Cerebellar cortex (tissue), 1 donor: Measurements from ENCODE around the gene TERB1.

Experiments used
- DNase-seq: peaks from one replicate; pipeline ENCODE4 v3.0.0-alpha.2; 2015; ENCODE audit warnings: low spot score

The TERB1 gene

DNA sequence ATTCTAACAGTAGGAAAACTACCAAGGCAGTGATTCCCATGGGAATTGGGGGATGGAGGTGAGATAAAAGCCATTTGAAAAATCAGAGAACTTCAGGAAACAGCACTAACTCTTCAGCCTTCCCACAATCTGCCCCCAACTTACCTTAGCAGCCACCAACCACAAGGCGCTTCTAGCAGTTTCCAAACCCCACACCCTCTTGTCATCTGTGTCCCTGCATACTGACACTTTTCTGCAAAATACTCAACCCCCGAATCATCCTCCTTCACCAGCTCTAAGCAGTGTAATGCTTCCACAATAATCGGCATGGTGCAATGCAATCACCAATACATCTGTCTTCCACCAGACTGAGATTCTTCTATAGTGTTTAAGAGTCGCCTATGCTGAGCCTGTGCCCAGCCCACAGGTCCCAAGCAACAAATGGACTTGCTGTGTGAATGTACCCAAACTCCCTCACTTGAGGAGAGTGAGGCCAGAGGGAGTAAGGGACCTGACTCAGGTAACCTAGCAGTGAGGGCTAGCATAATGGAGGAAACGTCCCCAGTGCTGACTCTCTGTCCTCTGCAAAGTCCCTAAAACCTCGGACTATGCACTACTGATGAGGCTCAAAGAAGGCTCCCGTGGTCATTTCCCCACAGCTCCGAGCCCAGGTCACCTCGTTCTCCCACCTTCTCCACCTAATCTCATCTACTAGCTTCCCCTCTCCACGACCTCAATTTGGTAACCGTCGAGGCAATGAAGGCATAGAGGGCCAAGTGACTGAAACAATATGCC is 50.9 kb downstream of the TERB1 start:
- DNase-seq = no peak

DNA sequence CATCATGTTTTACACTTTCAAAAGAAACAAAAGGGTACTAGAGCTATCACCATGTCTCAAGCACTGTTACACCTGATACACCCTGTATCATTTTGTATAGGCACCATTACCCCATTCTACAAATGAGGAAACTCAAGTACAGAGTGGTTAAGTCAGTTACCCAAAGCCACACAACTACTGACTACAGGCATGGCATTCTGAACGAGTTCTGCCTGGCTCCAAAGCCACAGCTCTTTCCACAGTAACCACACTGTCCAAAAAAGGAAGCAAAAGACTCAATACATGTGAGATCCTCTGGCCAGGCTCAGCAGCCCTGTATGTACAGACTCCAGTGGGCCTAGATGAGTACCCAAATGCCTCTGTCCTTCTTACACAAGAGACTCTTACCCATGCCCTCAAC is 54.7 kb downstream of the TERB1 start:
- DNase-seq = no peak

DNA sequence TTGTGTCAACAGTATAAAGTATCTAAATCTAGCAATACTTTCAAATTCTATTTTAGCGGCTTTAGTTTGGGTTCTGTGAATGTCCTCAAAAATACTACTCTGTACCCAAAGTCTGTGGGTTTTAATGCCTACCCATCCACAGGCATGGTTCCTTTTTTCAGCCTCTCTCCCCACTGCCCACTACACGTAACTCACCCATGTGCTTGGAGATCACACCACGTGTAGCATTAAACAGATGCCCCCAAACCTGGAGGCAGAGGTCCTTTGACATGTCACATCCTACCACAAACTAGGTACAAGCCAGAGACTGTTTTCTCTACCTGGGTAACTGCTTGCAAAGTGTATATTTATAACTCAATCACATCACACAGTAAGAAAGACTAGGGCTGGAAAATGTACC is 55.3 kb downstream of the TERB1 start:
- no peak for DNase-seq

DNA sequence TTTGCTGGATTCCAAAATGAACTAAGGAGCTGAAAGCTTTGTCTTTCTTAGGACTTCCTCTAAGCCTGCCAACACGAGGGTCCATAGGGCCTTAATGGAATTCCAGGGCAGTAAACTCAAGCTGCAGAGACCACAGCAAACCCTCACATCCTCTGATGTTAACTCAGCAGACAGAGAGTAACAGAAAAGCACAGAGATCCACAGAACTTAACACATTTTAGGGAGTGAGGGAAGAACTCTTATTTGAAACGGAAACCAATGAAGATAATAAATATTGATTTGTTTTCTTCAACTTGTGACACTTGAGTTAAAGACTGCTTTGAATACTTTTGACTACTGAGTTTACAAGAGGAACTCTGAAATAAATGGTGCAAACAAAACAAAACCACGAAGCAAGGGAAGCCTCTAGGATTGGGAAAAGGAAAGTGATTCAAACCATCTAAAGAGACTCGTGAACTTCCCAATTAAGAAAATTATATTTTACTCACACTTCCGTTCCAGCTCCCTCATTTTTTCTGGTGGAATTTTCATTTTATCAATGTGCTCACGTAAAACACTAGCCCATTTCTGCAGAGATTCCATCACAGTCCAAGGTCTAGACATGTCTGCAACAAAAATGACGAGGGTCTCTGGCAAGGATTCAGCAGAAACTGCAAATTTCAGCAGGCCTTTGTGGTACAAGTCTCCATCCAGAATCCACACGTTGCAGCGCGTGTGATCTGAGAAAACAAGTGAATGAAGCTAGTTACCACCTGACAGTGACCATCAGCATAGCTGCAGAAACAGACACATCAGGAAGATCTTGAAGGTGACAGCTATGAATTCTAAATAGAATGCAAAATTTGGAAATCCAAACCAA is 59.2 kb downstream of the TERB1 start:
- DNase-seq = peak; percentile 23

DNA sequence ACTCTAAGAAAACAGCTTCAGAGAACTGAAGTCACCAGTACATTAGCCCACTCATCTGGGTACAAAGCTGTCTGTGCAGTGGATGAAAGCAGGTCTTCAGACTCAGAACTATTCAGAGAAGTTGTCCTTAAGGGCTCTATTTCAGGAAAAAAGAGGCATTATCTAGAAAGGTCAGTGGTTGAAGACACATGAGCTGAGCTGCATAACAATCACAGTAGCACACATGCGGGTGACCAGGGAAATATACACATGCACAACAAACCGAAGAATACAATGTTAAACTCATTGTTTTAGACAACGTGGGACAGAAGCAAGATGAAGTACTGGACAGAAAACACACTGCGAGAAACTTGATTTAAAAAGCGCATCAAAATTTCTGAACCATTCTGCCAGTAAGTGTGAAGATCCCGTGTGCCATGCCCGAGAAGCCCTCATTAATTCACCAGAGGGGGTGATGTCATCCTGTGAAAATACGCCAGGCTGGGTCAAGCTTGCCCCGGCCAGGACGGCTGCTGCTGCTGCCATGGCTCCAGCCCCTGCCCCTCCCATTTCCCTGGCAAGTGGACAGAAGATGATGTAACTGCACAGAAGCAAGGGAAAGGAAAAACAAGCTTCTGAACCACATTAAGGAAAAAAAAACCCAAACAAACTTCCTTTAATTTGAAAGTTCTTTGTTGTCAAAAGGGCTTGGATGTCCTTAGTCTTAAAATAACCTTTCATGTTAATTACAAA is 60.0 kb downstream of the TERB1 start:
- DNase-seq = peak; percentile 97

DNA sequence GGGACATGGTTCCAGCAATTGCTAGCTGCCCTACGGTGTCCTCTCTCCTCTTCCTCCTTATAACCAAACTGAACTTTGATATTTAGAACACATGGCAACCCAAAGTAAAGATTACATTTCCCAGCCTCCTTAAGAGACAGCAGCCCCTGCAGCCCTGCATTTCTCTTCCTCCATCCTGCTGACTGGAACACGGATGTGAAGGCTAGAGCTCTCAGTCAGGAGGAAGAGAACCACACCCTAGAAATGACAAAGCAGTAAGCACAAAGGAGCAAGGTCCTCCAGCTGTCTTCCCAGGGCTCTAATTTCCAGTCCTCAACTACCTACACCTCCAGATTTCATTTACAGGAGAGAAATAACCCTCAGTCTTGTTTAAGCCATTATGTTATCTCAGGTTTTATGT is 60.9 kb downstream of the TERB1 start:
- DNase-seq = no peak

DNA sequence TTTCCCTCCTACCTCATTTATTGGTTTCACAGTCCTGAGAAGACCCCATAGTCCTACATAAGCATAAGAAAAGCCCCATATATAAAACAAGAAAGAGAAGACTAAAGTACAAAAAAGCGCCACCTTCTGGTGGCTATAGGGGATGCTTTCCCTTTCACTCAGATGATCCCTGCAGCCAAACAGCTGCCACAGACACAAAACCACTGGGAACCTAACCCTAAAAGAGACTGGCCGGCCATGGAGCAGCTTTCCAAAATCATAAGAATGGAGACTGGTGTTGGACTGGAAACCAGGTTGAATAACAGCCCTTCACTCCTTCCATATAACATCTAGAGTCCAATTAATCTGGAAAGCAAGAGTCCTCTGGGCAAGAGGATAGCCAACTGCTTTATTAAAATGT is 61.4 kb downstream of the TERB1 start:
- DNase-seq = peak; percentile 50

DNA sequence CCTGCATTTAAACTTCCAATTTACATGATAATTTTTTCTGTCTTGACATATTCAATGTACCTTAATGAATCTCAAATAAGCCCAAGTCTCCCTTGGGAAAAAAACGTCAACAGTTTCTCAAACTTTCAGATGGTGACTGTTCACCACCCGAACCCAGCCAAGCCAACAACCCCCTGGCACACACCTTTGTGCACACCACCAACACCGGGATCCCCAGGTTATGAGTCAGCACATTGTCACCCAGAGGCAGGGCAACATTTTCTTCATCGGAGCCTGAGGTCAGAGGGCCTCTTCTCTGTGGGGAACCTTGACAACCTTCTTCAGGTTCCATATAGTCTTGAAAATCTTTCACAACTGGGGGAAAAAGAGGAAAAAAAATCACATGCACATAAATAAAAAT is 65.5 kb downstream of the TERB1 start:
- DNase-seq = no peak

DNA sequence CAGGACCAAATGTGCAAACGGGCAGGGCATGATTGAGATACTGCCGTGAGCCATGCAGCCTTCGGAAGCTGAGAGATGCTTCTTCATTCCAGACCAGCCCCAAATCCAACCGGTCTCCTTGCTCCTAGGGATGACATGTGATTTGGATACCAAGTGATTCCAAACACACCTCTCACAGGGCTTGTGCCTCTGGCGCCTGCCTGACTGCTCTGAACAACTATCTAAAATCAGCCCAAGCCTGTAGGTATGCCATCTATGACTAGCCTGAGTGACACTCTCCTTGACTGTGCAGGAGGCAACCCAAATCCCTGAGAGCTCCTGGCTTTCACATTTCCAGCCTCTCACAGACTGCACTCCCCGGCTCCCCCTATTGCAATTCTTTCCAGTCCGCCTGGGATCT is 70.3 kb downstream of the TERB1 start:
- no peak for DNase-seq

DNA sequence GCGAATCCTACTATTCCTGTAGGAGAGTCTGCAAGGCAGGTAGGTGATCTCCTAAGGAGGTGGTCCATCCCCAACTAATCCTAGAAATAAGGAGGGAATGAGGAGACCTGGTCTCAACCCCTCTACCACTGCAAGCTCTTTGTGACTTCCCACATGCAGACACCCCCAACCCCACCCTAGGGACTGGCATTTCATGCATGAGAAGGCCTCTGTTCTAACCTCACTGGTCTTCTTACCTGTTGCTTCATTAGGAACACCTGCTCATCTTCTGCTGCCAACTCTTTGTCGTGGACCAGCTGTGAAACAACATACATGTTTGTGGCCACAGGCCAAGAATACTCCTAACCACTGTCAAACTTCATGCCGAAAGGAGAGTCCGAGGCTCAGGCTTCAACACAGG is 72.6 kb downstream of the TERB1 start:
- DNase-seq = no peak

DNA sequence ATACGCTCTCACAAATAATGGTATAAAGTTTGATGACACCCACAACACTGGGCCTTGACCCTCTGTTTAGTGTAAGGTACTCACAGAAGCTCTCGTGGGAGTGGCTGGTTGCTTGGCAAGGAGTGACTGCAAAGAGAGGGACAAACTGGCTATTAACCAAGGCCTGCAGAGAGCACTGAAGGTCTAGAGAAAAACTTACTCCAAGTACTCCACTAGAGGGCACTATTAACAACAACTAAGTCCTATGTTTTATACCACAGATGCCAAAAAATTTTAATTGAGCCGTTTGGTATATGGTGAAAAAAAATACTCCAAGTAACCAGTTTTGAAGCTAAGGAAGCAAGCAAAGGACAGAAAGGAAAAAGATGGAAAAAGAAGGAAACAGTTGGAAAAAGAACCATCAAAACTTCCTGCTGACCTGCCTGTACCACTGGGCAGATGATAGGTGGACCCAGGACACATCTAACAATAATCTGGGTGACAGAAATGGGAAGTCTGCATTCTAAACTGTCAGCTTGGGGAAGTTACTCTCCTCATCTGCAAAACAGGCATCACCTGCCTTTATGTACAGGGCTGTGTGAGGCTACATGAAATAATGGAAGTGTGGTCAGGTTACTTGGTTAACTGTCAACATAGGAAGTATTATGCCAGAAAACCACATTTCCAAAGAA is 73.1 kb downstream of the TERB1 start:
- DNase-seq = peak; percentile 91

DNA sequence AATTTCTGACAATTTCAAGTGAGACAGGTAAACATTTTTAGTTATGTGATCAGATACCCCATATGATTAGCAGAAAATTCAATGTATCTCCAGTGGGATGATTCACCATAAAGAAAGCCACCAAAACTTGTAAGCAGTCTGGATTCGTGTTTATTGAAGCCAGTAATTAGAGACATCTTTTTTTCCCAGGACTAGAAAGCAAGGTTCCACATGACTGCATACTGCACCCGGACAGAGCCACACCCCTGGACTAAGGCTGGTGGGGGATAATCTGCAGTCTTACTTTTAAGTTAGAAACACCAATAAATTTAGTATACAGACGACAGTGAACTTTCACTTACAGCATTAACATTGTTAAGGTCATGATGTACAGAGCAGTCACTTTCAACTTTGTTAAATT is 80.6 kb downstream of the TERB1 start:
- no peak for DNase-seq

DNA sequence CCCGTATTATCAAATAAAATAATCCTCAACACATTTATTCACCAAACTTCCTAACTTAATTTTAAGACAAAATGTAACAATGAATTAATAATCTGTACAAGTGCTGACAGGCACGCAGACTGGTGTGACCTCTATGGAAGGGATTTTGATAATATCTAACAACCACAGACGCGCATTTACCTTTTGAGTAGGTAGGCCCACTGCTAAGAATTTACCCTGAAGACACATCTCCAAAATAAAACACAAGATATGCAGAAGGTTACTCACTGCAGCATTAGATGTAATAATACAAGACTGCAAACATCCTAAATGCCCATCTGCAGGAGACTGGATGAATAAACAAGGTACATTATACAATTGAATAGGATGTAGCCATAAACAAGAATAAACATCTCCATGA is 82.1 kb downstream of the TERB1 start:
- DNase-seq = no peak

DNA sequence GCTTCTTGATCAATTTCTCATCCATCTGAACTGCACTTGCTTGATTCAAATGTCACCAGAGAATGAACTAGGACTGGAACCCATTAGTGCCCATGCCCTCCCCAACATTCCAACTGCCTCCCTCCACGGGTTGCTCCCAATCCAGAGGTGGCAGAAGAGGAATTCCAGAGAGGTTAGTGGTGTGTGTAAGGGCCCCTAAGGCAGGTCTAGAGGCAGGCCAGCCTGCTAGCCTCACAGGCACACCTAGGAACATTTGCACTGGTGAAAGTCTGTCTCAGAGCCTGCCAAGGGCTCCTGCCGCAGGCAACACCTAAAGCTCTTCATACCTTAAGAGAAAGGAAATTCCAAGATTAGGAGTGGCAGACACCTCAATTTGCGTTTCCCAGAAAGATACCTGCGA is 83.6 kb downstream of the TERB1 start:
- no peak for DNase-seq

DNA sequence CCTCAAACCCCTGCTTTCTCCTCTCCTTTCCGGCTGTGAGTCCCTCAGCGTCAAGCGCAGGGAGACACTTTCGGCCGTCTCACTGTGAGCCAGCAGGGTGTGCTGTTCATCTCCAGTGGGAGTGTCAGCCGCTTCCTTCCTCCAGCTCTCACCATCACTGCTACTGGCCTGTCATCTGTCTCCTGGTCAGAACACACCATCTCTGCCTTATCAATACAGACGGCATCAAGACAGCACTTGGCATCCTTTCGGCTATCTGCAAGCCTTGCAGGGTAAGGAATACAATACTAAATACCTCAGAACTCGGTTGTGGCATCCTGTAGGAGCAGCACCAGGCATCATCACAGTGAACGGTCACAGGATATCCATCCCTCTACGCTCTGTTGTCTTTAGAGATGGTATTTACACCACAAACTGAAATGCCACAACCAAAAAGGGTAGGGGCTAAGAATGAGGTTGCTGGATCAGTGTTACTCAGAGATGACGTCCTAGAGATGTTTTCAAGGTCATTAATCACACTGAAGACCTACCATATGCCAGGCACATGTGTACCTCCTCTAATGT is 84.2 kb downstream of the TERB1 start:
- no peak for DNase-seq

DNA sequence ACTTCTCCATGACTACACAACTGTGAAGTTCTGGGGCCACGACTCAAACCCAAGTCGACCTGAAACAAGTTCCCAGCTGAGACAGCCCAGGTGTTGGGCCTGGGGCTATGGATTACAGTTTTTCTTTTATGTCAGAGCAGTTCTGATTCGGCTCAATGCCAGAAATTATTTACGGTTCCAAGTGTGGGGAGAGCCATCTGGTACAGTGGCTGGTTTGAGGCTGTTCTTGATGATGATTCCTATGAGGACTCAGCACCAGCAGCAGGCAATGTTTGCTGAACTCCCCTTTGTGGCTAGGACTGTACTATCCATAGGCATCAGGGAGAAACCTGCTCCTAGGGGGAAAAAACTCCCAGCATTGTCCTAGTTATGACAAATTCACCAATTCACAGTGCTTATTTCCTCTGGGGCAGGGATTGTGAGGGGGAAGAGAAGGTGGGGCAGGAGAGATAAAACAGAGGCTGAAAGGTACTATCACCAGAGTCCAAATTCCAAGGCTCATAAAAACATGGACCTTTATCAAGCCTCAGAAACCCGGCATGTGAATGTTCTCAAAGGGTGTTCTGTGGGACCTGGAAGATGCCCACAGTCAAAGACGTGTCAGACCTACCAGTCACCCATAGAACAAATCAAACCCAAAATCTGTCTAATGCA is 86.6 kb downstream of the TERB1 start:
- no peak for DNase-seq

DNA sequence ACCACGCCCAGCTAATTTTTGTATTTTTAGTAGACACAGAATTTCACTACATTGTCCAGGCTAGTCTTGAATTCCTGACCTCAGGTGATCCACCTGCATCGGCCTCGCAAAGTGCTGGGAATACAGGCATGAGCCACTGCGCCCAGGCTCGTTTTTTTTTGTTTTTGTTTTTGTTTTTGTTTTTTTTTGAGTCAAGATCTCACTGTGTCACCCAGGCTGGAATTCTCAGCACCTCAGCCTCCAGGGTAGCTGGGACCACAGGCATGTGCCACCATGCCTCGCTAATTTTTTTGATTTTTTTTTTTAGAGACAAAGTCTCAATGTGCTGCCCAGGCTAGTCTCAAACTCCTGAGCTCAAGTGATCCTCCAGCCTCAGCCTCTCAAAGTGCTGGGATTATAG is 87.3 kb downstream of the TERB1 start:
- no peak for DNase-seq

DNA sequence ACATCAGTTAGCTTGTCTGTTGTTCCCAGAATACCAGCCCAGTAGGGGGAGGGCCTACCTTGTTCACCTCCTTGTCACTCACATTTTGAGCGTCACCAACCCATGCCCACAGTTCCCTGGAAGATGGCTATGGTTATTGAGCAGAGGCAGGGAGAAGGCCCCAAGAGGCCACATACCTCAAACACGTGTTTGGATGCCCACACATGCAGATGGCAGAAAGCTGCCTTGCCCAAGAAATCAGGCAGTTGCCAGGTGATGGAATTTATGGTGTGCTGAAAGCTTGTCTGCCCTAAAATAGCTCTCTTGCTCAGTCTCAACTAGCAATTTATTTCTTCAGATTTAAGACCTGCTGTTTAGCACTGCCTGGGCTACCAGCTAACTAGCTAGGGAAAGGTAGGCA is 88.3 kb downstream of the TERB1 start:
- no peak for DNase-seq

DNA sequence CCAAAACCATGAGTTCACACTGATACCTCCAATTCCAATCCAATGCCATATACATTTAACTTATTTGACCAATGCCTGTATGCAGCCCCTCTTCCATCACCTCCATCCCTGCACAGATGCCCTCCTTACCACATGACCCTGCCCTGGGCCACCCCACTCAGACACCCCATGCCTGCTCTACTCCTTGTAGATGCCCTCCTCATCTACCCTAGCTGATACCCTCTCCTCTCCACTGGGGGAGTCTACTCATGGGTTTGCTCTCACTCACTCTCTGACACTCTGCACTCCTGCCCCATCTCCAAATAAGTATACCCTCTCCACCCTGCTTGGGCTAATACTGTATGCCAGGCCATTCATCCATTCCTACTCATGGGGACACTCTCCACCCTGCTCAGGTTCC is 88.9 kb downstream of the TERB1 start:
- no peak for DNase-seq

DNA sequence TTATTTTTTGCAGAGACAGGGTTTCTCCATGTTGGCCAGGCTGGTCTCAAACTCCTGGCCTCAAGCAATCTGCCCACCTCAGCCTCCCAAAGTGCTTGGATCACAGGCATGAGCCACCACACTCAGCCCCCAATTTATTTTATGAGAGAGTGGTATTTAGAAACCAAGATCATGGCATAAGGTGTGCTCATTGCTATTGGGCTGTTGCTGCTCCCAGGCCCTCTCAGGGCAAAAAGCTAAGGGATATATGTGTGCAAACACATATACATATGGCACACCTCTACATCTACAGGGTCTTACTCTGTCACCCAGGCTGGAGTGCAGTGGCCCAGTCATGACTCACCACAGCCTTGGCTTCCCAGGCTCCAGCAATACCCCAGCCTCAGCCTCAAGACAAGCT is 89.8 kb downstream of the TERB1 start:
- no peak for DNase-seq

DNA sequence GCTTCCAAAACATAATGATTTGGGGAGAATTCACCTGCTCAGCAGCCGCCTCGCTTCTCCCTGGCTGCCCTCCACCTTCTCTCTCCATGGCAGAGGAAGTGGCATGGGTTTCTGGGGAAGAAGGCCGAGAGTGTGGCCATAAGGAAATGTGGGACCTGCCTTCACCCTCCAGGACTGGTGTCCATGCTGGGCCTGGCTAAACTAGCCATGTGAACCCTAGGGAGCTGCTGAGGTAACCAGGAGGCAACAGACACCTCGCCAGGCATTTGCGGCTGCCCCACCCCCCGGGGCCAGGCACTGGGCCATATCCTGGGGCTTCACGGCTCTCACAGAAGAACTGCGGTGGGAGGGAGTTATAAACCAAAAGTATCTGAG is 94.9 kb downstream of the TERB1 start:
- no peak for DNase-seq
